ENCODE data around the gene BCL10.

BCL10 gene

GRCh38 chr1:85220756-85221201 lies 55.7 kb downstream of the BCL10 start:
- DNase-seq (ENCODE audit: low spot score), result no peak

- DNase-seq (ENCODE audit: low spot score), result no peak
Measured at GRCh38 chr1:85219853-85220610, 56.4 kb downstream of the BCL10 start.

GRCh38 chr1:85216697-85217096 lies 59.7 kb downstream of the BCL10 start:
- DNase-seq (ENCODE audit: low spot score), result no peak

All from HuH-7 (cell line).